Measurements from ENCODE around the gene TMEM191C.
"Not testable (repeated sequence)": the region's sequence is repeated elsewhere in the genome, so short reads cannot be mapped to it uniquely, and the experiment has no call there.

The TMEM191C gene

DNA sequence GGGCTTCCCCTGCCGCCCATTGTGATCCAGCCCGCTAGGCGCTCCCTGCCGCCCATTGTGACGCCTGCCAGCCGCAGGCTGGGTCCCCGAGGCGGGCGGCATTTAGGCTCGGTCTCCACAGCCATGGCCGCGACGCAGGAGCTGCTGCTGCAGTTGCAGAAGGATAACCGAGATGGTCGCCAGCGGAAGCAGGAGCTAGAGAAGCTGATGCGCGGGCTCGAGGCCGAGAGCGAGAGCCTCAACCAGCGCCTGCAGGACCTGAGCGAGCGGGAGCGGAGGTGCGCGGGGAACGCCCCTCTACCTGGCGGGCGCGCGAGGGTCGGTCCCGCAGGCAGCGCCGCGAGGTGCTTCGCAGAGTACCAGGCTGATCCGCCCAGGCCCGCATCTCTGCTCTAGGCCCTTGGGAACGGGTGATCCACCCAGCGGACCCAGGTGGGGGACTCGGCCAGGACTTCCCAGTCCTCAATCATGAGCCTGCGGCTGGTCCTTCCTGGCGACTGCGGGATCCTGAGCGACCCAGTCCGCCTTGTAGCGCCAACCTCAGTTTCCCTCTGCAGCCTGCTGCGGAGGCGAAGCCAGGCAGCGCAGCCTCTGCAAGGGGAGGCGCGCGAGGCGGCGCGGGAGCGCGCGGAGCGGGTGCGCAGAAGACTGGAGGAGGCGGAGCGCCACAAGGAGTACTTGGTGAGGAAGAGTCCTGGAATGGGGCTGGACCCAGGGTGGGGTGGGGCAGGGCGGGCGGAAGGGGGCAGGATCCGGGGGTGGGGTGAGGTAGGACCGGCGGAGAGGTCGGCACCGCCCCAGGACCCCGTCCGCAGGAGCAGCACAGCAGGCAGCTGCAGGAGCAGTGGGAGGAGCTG lies at the start of gene TMEM191C:
Gene TMEM191C (plus strand): TSS at position 51 of the 857 bp plus-strand sequence. CDS start 73 bp downstream, at position 124.
- not testable (repeated sequence) for DNase-seq

GRCh38 chr22:21417853-21418252 lies 49.3 kb upstream of the TMEM191C start:
- not testable (repeated sequence) for DNase-seq

- not testable (repeated sequence) for DNase-seq
These were observed 48.1 kb upstream of the TMEM191C start for GRCh38 chr22:21418974-21419638.

DNA sequence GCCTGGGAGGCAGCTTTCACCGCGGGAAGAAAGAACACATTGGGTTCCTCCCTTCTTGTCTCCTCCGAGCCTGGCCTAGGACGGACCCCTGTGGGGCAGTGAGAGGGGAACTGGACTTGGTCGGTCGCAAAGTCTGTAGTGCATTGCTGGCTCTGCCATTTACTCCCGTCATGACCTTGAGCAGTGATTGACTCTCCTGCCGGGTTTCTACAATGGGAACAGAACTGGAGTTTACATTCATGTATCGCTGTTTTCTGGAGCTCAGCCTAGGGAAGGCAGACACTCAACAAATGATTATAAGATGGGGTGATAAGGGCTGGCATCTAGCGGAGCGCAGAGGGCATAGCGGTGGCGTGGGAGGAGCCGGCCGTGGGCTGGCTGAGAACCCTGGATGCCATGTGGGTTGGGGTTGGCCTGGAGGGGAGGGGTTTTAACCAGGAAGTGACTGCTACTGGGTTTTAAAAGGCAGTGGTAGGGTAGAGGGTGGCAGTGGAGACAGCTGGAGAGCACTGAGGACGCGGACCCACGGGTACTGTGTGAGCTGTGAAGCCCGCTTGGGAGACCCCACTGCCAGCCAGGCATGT lies 46.9 kb upstream of the TMEM191C start:
- DNase-seq = not testable (repeated sequence)

DNA sequence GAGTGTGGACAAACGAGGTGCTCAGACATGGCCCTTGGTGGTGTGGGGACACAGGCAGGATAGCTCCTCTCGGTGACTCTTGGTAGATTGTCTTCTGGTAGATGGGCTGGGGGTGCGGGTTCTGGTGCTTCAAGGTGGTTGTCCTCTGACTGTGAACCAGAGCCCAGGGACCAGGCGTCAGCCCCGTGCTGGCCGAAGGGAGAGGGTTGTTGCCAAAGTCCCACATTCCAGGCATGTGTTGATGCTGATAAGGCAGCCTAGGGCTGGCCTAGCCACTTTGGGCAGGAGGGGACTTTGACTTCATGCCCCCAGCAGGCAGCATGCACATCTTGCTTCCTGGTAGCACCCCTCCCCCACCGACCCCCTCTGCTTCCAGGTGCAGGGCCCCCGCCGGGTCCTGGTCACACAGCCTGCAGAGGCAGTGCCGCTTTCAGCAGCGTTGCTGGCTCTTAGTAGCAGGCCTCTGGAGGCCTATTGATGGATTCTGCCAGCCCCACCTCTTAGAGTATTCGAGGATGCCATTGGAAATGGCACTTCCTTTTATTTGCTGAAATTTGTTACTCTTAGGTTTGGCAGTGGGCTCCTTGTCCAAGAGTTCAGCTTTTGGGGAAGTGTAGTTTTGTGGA lies 43.0 kb upstream of the TMEM191C start:
- DNase-seq = not testable (repeated sequence)

- not testable (repeated sequence) for DNase-seq
These were observed 32.6 kb upstream of the TMEM191C start for GRCh38 chr22:21434378-21435233.

DNA sequence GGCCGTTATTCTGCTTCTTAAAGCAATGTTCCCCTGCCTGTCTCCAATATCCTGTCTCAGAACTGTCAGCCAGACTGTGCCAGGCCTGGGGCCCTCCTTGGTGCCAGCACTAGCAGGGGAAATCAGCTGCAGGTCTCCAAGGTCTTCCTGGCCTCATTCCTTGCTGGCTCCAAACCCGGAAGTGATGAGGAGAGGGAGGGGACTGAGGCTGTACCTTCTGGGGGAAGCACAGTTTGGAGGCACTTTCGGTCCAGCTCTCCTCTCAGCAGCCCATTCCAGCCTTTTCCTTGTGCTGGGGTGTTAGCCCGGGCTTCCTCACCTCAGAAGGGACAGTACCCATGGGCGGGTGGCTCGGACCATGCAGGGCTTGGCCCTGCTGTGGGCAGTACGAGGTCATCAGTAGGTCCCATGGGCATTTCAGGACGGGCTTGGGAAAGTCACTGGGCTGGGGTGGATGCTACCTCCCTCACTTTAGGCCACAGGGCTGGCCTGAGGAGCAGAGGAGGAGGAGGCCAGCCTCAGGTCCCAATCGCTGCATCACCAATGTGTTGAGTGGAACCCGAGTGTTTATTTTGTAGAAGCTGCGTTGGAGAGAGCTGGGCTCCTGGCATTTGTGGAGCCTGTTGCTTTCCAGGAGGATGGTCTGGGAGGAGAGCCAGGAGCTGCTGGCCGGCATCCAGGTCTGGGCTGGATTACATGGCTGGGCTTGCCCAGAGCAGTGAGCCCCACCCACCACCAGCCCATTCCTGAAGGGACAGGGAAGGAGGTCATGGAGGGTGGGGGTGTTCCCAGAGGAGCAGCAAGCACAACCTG lies 31.0 kb upstream of the TMEM191C start:
- not testable (repeated sequence) for DNase-seq

DNA sequence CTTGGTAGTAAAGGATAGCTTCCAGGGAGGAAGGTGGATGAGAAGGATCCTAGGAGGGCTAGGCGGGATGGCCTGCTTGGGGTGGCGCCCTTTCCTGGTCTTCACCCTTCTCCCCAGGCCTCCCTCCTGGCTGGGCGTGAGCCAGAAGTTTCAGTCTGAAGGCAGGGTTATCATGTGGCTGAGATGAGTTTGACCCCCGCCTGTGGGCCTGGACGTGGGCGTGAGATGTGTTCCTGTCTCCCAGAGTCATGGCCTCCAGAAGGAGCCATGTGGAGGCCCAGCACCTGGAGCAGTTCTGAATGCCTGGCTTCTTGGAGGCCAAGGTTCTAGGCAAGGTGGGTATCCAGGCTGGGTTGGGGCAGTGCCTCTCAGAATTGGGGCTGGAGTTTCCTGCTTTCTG lies 29.2 kb upstream of the TMEM191C start:
- DNase-seq = not testable (repeated sequence)

- not testable (repeated sequence) for DNase-seq
These were observed 27.1 kb upstream of the TMEM191C start for GRCh38 chr22:21440018-21440636.

- not testable (repeated sequence) for DNase-seq
These were observed 26.5 kb upstream of the TMEM191C start for GRCh38 chr22:21440676-21441075.

DNA sequence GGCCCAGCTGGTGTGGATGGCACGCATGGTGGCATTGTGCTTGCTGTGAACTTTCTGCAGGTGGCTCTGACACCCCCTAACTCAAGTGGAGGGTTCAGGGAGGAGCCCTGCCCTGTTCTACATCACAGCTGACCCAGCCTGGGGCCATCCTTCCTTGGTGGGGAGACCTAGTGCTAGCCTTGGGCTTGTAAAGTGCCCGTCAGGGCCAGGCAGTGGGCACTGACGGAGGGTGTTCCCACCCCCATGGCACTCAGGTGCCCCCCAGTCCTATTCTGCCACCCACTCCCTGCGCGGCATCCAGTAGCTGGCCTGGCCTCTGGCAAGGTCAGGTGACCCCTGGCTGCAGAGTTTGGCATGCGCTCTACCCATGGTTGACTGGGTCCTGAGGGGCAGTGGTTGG lies 26.0 kb upstream of the TMEM191C start:
- not testable (repeated sequence) for DNase-seq

DNA sequence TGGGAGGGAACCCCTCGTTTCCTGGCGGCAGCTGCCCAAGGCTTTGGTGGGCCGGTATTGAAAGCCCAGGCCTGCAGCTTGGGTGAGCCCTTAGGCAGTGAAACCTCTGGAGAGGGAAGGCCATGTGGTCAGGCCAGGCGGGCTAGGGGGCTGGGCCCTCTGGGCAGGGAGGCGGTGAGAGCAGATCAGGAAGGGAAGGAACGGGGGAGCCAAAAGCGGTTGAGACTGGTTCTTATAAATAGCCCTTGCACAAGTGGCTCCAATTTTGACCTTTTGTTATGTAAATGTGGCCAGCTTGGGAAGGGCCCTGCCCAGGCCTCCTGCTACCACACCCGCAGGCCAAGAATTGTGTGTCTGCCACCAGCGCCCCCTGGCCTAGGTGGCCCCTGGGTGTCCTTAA lies 25.1 kb upstream of the TMEM191C start:
- not testable (repeated sequence) for DNase-seq

DNA sequence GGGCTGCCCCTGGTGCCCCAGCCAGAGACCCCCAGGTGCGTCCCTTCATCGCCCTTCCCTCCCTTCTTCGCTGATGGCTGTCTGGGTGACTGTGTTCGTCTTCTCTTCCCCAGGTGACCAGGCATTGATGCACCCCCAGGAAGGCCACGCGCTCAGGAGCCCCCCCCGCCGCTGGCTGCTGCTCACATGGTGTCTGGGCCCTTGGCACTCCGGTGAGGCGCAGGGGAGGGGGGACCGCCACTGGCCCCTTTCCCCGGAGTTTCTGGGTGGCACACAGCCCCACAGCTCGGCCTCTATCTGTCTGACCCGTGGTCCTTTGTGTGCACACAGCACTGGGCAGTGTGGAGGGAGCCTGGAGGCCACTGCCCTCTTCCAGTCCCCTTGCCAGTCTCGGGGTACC lies 24.5 kb upstream of the TMEM191C start:
- not testable (repeated sequence) for DNase-seq

DNA sequence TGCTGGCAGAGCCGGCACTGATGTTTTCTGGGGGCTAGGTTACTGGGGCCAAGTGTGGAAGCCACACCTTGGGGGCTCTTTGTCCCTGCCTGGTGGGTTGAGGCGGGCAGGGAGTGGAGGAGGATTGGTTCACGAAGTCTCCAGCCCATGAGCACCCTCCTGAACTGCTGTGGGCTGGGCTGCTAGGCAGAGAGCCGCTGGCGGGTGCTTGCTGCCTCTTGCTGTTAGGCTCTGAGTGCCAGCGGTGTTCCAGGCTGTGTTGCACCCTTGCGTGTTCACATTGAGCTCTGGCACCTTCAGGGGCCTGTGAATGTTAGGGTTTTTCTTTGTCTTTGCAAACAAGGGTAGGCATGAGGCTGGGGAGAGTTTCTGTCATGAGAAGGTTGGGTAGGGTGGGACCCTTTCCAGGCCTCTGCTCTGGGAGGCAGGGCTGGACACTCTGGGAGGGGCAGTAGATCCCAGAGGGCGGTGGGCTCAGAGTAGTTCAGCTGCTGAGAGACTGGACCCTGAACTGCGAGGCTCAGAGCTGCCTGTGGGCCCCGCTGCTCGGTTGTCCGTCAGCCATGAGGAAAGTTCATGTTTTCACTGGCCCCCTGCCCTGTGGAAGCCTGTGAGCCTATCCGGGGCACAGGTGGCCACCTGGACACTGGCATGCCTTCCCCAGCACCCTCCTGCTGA lies 24.0 kb upstream of the TMEM191C start:
- no peak for DNase-seq

GRCh38 chr22:21443735-21444421 lies 23.3 kb upstream of the TMEM191C start:
- DNase-seq = no peak

- DNase-seq = no peak
These were observed 22.3 kb upstream of the TMEM191C start for GRCh38 chr22:21444701-21445436.

GRCh38 chr22:21445437-21446127 lies 21.6 kb upstream of the TMEM191C start:
- DNase-seq = no peak

All from fibroblast of upper back skin (primary cell).